Measurements from ENCODE around the gene NACC2. TPM values are rescaled to one million over a fixed set of nuclear protein-coding genes. Genes with fewer than 3 reads are reported as not detected.

NACC2 gene
- total RNA-seq, 4 donors from 2014 or later = 71.4 to 209 (median 110) TPM

GRCh38 chr9:136083558-136084062 is 11.5 kb downstream of the NACC2 start:
- H3K27ac ChIP-seq = peak overlapping the region in 2 of 4 donors; percentile 69 to 81
- H3K9me3 ChIP-seq = no peaks in the 10 kb centered on the region
- H3K4me1 ChIP-seq = peaks cover 13 to 100% (median 77%) of the 10 kb centered on the region in 3 donors
- ATAC-seq = no peak
- H3K36me3 ChIP-seq = peaks cover 0 to 14% of the 10 kb centered on the region in 2 donors
- TF ChIP-seq POLR2AphosphoS5 (IDR thresholded peaks at IDR 0.05) = no peak
- no peak for TF ChIP-seq POLR2A (IDR thresholded peaks at IDR 0.05)
- H3K27me3 ChIP-seq = no peaks in the 10 kb centered on the region
- H3K4me3 ChIP-seq = no peak overlapping the region
- 82% methylated on average over 11 of the region's 24 CpGs; no CpG with 5 or more reads in 1 of the 2 donors for WGBS, 2 donors (ENCODE audit: low coverage in 1 of 2)

GRCh38 chr9:136082496-136083361 is 12.4 kb downstream of the NACC2 start:
- no peaks in the 10 kb centered on the region for H3K27me3 ChIP-seq
- peak overlapping the region in 3 of 4 donors; percentile 69 to 81 (median 78) for H3K27ac ChIP-seq
- H3K9me3 ChIP-seq = no peaks in the 10 kb centered on the region
- H3K4me1 ChIP-seq = peaks cover 10 to 100% (median 72%) of the 10 kb centered on the region in 3 donors
- ATAC-seq = no peak
- no peak overlapping the region for H3K4me3 ChIP-seq
- peaks cover 0 to 14% of the 10 kb centered on the region in 2 donors for H3K36me3 ChIP-seq
- TF ChIP-seq POLR2A (IDR thresholded peaks at IDR 0.05) (no peak), CTCF (IDR thresholded peaks at IDR 0.05) (no peak), EP300 (IDR thresholded peaks at IDR 0.05) (no peak), POLR2AphosphoS5 (IDR thresholded peaks at IDR 0.05) (no peak)
- 64% methylated on average over 12 of the region's 34 CpGs; no CpG with 5 or more reads in 1 of the 2 donors for WGBS, 2 donors (ENCODE audit: low coverage in 1 of 2)

GRCh38 chr9:136081826-136082495 is 13.1 kb downstream of the NACC2 start:
- ATAC-seq = no peak
- Histone ChIP-seq H3K4me1 (peaks cover 10 to 100% (median 64%) of the 10 kb centered on the region in 3 donors), H3K27me3 (no peaks in the 10 kb centered on the region), H3K36me3 (peaks cover 0 to 14% of the 10 kb centered on the region in 2 donors), H3K9me3 (no peaks in the 10 kb centered on the region), H3K27ac (peak overlapping the region; percentile 19 to 81 (median 74)), H3K4me3 (peak overlapping the region in 1 of 2 donors; percentile 1)
- WGBS, 2 donors (ENCODE audit: low coverage in 1 of 2) = 40% methylated on average over 1 of the region's 24 CpGs; no CpG with 5 or more reads in 1 of the 2 donors
- TF ChIP-seq POLR2AphosphoS5 (IDR thresholded peaks at IDR 0.05) (no peak), EP300 (IDR thresholded peaks at IDR 0.05) (no peak), POLR2A (IDR thresholded peaks at IDR 0.05) (no peak), CTCF (IDR thresholded peaks at IDR 0.05) (no peak)

- WGBS, 2 donors (ENCODE audit: low coverage in 1 of 2) = 53% methylated on average over 3 of the region's 27 CpGs; no CpG with 5 or more reads in 1 of the 2 donors
- Histone ChIP-seq H3K4me1 (peaks cover 7 to 100% (median 57%) of the 10 kb centered on the region in 3 donors), H3K27me3 (no peaks in the 10 kb centered on the region), H3K4me3 (peak overlapping the region in 1 of 2 donors; percentile 1), H3K9me3 (no peaks in the 10 kb centered on the region), H3K27ac (peak overlapping the region; percentile 19 to 81 (median 74)), H3K36me3 (peaks cover 0 to 14% of the 10 kb centered on the region in 2 donors)
- ATAC-seq = peak; percentile 44
- TF ChIP-seq CTCF (IDR thresholded peaks at IDR 0.05) = no peak
- TF ChIP-seq POLR2AphosphoS5 (IDR thresholded peaks at IDR 0.05) = peak; percentile 55
- TF ChIP-seq POLR2A (IDR thresholded peaks at IDR 0.05) = no peak
Measured at GRCh38 chr9:136081113-136081825, 13.8 kb downstream of the NACC2 start.

Measured in gastroesophageal sphincter (tissue), 4 donors.